ENCODE data around the gene SH3GL1.
A peak's percentile ranks its signal among the peaks of the same experiment; 100 is the strongest.
"Not testable (repeated sequence)": the region's sequence is repeated elsewhere in the genome, so short reads cannot be mapped to it uniquely, and the experiment has no call there.

SH3GL1 gene

GRCh38 chr19:4338441-4339355, 61.6 kb downstream of the SH3GL1 start, which contains the start of gene STAP2:
STAP2 (minus strand) TSS chr19:4338827; CDS start chr19:4338753, 74 bp downstream.
- no peak for DNase-seq

DNA sequence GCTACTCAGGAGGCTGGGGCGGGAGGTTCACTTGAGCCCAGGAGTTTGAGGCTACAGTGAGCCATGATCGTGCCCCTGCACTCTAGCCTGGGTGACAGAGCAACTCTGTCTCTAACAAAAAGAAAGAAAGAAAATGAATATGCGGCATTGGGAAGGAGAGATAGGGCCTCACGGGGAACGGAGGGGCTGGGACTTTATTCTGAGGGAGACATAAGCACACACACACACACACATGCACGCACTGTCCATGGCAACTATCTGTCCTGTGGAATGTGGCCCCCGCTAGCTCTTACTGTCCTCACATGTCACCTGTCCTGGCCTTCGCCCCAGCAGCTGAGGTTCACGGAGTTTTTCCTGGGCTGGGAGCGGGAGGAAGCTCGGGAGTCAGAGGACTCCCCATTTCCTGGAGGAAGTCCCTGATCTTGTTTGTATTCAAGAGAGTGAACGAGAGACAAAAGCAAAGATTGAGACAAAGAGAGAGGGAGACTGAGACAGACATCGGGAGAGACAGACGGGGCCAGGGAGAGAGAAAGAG, 62.4 kb downstream of the SH3GL1 start:
- no peak for DNase-seq

GRCh38 chr19:4334929-4335570, 65.3 kb downstream of the SH3GL1 start:
- no peak for DNase-seq

GRCh38 chr19:4329858-4330257, 70.5 kb downstream of the SH3GL1 start:
- no peak for DNase-seq

DNA sequence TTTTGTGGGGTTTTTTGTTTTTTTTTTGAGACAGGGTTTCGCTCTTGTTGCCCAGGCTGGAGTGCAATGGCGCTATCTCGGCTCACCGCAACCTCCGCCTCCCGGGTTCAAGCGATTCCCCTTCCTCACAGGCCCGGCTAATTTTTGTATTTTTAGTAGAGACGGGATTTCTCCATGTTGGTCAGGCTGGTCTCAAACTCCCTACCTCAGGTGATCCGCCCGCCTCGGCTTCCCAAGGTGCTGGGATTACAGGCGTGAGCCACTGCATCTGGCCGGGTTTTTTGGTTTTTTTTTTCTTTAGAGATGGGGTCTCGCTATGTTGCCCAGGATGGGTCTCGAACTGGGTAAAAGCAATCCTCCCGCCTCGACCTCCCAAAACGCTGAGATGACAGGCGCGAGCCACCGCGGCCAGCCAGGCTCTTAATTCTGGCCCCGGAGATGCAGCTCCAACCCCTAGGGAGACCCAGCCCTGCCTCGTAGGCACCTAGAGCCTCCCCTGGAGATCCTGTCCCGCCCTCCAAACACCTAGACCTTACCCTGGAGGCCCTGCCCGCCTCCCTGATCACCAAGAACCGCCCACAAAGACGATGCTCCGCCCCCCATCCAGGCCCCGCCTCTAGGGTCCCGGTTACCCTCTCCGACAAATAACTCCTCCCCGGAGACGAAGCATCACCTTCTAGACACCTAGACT, 71.2 kb downstream of the SH3GL1 start:
- DNase-seq, result not testable (repeated sequence)

- peak; percentile 81 for DNase-seq
Observed at GRCh38 chr19:4328243-4328990, 71.9 kb downstream of the SH3GL1 start.

- DNase-seq, result no peak
Observed at GRCh38 chr19:4327877-4328242, 72.5 kb downstream of the SH3GL1 start.

- peak; percentile 24 for DNase-seq
Observed at GRCh38 chr19:4327252-4327876, 73.0 kb downstream of the SH3GL1 start.

DNA sequence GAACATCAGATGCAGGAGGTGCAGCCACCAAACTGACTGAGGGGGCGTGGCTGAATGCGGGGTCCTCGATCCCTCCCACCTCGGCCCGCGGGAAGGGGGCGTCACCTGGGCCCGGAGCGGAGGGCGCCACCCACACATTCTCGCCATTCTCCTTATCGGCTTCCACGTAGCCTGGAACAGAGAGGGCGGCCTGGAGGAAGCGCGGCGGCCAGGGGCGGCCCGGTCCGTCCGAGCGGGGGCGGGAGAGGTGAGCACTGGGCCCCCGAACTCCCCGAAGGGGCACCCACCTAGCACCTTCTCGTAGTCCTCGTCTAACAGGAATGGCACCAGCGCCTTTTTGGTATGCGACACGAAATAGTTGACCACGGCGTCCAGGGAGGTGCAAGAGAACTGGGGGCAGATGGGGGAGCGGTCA, 73.5 kb downstream of the SH3GL1 start:
- DNase-seq, result no peak

GRCh38 chr19:4326215-4326836, 74.0 kb downstream of the SH3GL1 start:
- DNase-seq, result no peak

DNA sequence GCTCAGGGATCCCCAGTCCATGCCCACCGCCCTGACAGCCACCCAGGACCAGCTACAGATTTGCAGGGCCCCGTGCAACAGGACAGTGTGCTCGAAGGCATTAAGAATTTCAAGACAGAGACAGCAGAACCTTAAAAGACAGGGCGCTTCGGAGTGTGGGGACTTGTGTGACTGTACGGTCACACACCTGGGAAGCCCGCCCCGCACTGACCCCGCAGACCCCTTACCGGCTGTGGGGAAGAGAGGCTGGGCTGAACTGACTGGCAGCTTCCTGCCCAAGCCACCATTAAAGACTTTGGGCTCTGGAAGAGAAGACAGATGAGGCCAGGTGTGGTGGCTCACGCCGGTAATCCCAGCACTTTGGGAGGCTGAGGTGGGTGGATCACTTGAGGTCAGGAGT, 76.1 kb downstream of the SH3GL1 start:
- no peak for DNase-seq

GRCh38 chr19:4323692-4324091, 76.7 kb downstream of the SH3GL1 start:
- no peak for DNase-seq

- no peak for DNase-seq
Observed at GRCh38 chr19:4322942-4323665, 77.2 kb downstream of the SH3GL1 start.

DNA sequence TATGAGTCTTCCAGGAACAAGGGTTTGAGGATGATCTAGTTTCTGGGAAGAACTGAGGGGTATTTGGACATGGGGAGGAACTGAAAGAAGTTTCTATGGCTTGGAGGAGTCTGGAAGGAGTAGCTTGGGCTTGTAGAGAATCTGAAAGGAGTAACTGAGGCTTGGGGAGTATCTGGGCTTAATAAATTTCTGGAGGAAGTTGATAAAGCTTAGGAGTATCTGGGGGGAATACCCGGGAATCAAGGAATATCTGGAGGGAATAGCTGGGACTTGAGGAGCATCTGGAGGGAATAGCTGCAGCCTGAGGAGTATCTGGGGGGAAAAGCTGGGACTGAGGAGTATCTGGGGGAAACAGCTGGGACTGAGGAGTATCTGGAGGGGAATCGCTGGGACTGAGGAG, 79.9 kb downstream of the SH3GL1 start:
- DNase-seq, result no peak

- no peak for DNase-seq
Observed at GRCh38 chr19:4319067-4319718, 81.2 kb downstream of the SH3GL1 start.

DNA sequence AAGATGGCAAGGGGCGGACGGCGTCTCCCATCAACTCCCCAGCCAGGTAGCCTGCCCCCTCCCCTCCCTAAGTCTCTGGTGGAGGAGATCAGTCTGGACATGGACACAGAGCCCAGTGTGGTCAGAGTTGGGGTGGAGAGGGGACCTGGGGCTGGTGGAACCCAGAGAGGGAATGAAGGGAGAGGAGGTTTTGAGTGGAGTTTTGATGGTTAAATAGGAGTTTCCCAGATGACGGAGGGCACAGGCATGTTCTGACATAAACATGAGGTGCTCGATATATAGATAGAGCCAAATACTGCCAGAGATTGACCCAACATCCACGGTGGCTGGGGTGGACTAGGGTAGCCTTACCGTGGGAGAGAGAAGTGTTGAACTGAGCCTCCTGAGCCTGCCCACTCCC, 81.9 kb downstream of the SH3GL1 start:
- no peak for DNase-seq

GRCh38 chr19:4316956-4317355, 83.4 kb downstream of the SH3GL1 start:
- no peak for DNase-seq

GRCh38 chr19:4313847-4314490, 86.4 kb downstream of the SH3GL1 start:
- DNase-seq, result no peak
